Renal cortex interstitium (tissue), 11 donors: Measurements from ENCODE around the gene OOSP1. TPM values are rescaled to one million over a fixed set of nuclear protein-coding genes. Genes with fewer than 3 reads are reported as not detected.
"Not testable (repeated sequence)": the region's sequence is repeated elsewhere in the genome, so short reads cannot be mapped to it uniquely, and the experiment has no call there.

Experiments
- DNase-seq, 11 donors: peaks; one replicate each; pipeline ENCODE4 v3.0.0-alpha.2; 2013; ENCODE audit warnings: low read depth in 9 of 11, low spot score in 4 of 11; ENCODE audit errors: extremely low read depth in 1 of 11
- polyA plus RNA-seq, 3 donors: library from polyadenylated mRNA; unstranded; fragments of 120-200 nt; gene quantifications; one replicate each; pipeline ENCODE4 v1.2.1, GENCODE V29; 2013; ENCODE audit not compliant: insufficient read length in 3 of 3

The OOSP1 gene
- polyA plus RNA-seq, 3 donors = 0.32 TPM; not detected in 2

GRCh38 chr11:59954219-59954847, 16.1 kb downstream of the OOSP1 start:
- no peak for DNase-seq

- no peak for DNase-seq
Measured at GRCh38 chr11:59957094-59957493, 18.9 kb downstream of the OOSP1 start.

GRCh38 chr11:59960502-59961381, 22.5 kb downstream of the OOSP1 start:
- no peak for DNase-seq

GRCh38 chr11:59962107-59962482, 23.9 kb downstream of the OOSP1 start:
- DNase-seq = no peak

- no peak for DNase-seq
Measured at GRCh38 chr11:59963733-59964132, 25.5 kb downstream of the OOSP1 start, which contains the start of gene OOSP4A. Gene OOSP4A (plus strand): TSS chr11:59964033. CDS start chr11:59964033, 0 bp downstream.

GRCh38 chr11:59965424-59965823, 27.2 kb downstream of the OOSP1 start:
- DNase-seq = no peak

- DNase-seq = no peak
Measured at GRCh38 chr11:59966201-59966600, 28.0 kb downstream of the OOSP1 start.

GRCh38 chr11:59967677-59968394, 29.6 kb downstream of the OOSP1 start:
- no peak for DNase-seq

GRCh38 chr11:59968395-59968783, 30.2 kb downstream of the OOSP1 start:
- no peak for DNase-seq

- no peak for DNase-seq
Measured at GRCh38 chr11:59973097-59973496, 34.9 kb downstream of the OOSP1 start.

- no peak for DNase-seq
Measured at GRCh38 chr11:59981106-59981770, 43.0 kb downstream of the OOSP1 start.

GRCh38 chr11:59982037-59982436, 43.8 kb downstream of the OOSP1 start:
- DNase-seq = not testable (repeated sequence)

- DNase-seq = no peak
Measured at GRCh38 chr11:59983212-59983611, 45.0 kb downstream of the OOSP1 start.

- DNase-seq = no peak
Measured at GRCh38 chr11:59984368-59984767, 46.1 kb downstream of the OOSP1 start.

GRCh38 chr11:59990421-59990820, 52.2 kb downstream of the OOSP1 start:
- no peak for DNase-seq

- DNase-seq = no peak
Measured at GRCh38 chr11:59992425-59992824, 54.2 kb downstream of the OOSP1 start.

GRCh38 chr11:59997800-59998199, 59.6 kb downstream of the OOSP1 start:
- no peak for DNase-seq

GRCh38 chr11:59999691-60000090, 61.5 kb downstream of the OOSP1 start:
- DNase-seq = no peak

- no peak for DNase-seq
Measured at GRCh38 chr11:60003729-60004128, 65.5 kb downstream of the OOSP1 start.
